ENCODE data around the gene TAS2R46. TPM values are rescaled to one million over a fixed set of nuclear protein-coding genes. Genes with fewer than 3 reads are reported as not detected.
"Not testable (repeated sequence)": the region's sequence is repeated elsewhere in the genome, so short reads cannot be mapped to it uniquely, and the experiment has no call there.

Gene TAS2R46, protein sequence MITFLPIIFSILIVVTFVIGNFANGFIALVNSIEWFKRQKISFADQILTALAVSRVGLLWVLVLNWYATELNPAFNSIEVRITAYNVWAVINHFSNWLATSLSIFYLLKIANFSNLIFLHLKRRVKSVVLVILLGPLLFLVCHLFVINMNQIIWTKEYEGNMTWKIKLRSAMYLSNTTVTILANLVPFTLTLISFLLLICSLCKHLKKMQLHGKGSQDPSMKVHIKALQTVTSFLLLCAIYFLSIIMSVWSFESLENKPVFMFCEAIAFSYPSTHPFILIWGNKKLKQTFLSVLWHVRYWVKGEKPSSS
- 0.11 and 0.13 TPM in 2 replicates for total RNA-seq (2014; rRNA removed)
- 0.06 TPM for polyA plus RNA-seq (2012)

GRCh38 chr12:11062194-11062593, at the start of gene TAS2R46:
Gene TAS2R46 (minus strand): TSS chr12:11062294. CDS start chr12:11062294, 0 bp downstream.
- not testable (repeated sequence) for DNase-seq (ENCODE audit: low read depth)

GRCh38 chr12:11111213-11111612, 49.1 kb upstream of the TAS2R46 start:
- DNase-seq (ENCODE audit: low read depth) = not testable (repeated sequence)

DNA sequence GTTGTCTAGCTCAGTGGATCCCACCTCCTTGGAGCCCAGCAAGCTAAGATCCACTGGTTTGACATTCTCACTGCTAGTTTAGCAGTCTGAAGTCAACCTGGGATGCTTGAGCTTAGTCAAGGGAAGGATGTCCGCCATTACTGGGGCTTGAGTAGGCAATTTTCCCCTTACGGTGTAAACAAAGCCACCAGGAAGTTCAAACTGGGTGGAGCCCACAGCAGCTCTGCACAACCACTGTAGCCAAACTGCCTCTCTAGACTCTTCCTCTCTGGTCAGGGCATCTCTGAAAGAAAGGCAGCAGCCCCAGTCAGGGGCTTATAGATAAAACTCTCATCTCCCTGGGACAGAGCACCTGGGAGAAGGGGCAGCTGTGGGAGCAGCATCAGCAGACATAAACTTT, 46.8 kb upstream of the TAS2R46 start:
- DNase-seq (ENCODE audit: low read depth) = no peak

DNA sequence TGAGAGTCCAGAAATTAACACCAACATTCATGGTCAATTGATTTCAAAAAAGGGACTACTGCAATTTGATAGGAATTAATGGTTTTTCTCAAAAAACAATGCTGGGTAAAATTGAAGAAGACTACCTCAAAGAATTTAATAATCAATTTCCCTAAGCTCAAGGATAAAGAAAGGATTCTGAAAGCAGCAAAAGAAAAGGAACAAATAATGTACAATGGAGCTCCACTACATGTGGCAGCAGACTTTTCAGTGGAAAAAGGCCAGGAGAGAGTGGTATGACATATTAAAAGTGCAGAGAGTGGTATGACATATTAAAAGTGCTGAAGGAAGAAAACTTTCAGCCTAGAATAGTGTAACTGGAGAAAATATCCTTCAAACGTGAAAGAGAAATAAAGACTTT, 45.6 kb upstream of the TAS2R46 start:
- DNase-seq (ENCODE audit: low read depth) = no peak

DNA sequence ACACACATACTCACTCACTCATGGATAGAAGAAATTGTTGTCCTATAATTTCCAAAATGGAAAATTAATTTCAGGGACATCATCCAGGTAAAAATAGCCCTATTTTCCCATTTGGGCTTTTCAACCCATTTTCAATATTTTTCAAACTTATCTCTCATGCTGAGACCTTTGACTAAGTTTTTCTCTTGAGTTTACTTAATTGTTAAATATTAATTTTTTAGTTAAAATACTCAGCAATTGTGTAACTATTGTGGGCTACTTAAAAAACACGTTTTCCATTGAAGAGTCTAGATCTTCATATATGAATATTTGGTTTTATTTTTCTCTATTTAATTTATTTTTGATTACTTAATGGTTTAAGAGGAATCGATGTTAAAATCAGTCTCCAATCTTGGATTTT, 44.2 kb upstream of the TAS2R46 start:
- no peak for DNase-seq (ENCODE audit: low read depth)

- no peak for DNase-seq (ENCODE audit: low read depth)
Observed at GRCh38 chr12:11105546-11105945, 43.5 kb upstream of the TAS2R46 start.

- not testable (repeated sequence) for DNase-seq (ENCODE audit: low read depth)
Observed at GRCh38 chr12:11094910-11095309, 32.8 kb upstream of the TAS2R46 start.

DNA sequence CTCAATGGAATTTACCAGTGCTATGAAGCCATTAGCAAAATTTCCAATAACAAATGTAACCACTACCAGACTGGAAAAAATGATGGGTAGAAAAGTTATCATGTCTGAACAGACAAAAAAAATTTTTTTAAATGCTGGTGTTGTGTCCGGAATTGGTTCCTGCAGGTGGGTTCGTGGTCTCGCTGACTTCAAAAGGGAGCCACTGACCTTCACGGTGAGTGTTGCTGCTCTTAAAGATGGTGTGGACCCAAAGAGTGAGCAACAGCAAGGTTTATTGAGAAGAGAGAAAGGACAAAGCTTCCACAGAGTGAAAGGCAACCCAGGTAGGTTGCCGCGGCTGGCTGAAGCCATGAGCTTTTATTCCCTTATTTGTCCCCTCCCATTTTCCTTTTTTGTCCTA, 30.0 kb upstream of the TAS2R46 start, which contains the start of gene TAS2R43:
Gene TAS2R43, minus strand, starts transcription at position 186 of the 400 bp plus-strand sequence. Its CDS starts 84 bp downstream, at position 102.
- DNase-seq (ENCODE audit: low read depth) = no peak

- DNase-seq (ENCODE audit: low read depth) = no peak
Observed at GRCh38 chr12:11089246-11089645, 27.2 kb upstream of the TAS2R46 start.

GRCh38 chr12:11085419-11085818, 23.3 kb upstream of the TAS2R46 start:
- no peak for DNase-seq (ENCODE audit: low read depth)

DNA sequence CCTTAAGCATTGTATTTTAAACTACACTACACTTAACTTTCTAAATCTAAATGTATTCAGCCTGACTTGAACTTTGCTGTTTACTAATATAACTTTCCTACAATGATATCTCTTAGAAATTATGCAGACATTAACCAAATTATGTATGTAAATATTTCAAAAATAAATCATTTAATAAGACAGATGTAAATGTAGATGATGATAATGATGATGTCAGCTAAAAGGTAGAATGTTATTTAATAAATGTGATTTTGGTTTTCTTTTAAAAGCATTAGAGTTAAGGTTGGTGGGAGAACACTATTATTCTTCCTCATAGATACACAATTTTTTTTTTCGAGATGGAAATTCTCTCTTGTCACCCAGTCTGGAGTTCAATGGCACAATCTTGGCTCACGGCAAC, 19.9 kb upstream of the TAS2R46 start:
- DNase-seq (ENCODE audit: low read depth) = no peak

- DNase-seq (ENCODE audit: low read depth) = no peak
Observed at GRCh38 chr12:11078246-11078645, 16.2 kb upstream of the TAS2R46 start.

DNA sequence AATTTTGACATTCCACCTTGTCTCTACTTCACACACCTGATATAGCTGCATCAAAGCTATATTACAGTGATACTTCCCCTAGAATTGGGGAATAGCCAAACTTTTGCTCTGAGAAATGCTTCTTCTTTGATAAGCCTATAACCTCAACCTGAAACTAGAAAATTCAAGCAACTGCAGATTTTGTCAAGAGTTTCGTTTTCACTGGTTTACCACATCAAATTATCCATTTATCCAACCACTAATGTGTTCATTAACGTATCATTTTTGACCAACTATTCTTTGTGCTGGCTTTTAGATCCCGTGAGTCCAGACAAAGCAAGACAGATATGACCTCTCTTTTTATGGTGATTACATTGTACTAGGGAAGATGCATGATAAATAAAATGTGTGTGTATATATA, 13.5 kb upstream of the TAS2R46 start:
- no peak for DNase-seq (ENCODE audit: low read depth)

- DNase-seq (ENCODE audit: low read depth) = no peak
Observed at GRCh38 chr12:11071414-11071813, 9.3 kb upstream of the TAS2R46 start.

DNA sequence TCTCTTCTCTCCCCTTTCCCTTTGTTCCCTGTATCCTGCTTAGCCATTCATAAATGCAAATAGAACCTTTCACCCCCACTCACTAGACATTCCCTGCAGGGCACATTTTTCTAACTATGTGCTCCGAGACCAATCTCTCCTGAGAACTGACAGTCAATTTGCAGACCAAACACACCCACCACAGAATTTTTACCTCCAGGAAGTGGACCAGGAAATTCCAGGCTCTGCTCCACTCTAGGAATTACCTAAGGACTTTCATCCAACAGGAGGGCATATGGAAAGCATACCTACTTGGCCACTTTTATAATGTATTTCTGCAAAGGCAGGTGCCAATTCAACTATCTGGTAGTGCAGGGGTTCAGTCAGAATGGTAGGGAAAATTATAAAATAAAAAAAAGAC, 8.9 kb upstream of the TAS2R46 start:
- no peak for DNase-seq (ENCODE audit: low read depth)

GRCh38 chr12:11069854-11070365, 7.8 kb upstream of the TAS2R46 start:
- no peak for DNase-seq (ENCODE audit: low read depth)

GRCh38 chr12:11067514-11067913, 5.4 kb upstream of the TAS2R46 start:
- peak; percentile 24 for DNase-seq (ENCODE audit: low read depth)

DNA sequence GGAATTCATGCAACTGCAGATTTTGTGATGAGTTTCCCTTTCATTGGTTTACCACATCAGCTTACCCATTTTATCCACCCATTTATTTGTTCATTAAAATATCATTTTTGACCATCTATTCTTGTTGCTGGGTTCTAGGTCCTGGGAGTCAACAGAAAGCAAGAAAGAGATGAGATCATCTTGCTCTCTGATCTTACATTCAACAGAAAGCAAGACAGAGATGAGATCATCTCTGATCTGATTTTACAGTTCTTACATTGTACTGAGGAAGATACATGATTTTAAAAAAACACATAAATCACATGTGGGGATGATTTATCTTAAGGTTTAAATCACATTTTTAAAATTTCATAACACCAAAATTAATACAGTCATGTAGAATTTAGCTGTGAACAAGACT, 2.3 kb downstream of the TAS2R46 start:
- DNase-seq (ENCODE audit: low read depth) = peak; percentile 8

DNA sequence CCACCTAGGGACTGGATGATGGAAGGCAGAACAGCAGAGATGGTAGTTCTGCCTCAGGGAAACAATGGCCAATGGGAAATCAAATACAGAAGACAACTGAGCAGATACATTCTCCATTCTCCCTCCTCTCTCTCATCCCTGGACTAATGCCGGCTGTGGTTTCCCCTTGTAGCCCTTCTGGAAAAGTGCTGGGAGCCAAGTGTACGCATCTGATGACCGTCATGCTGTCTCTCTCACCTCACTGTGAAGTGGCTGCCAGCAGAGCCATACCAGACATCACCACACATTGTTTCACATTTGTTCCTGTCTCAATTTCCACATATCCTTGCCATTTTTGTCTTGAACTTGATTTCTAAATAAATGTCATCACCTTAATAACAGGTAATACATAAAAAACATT, 3.1 kb downstream of the TAS2R46 start:
- no peak for DNase-seq (ENCODE audit: low read depth)

GRCh38 chr12:11055306-11055705, 6.8 kb downstream of the TAS2R46 start:
- DNase-seq (ENCODE audit: low read depth) = no peak

GRCh38 chr12:11049806-11050531, 12.1 kb downstream of the TAS2R46 start:
- not testable (repeated sequence) for DNase-seq (ENCODE audit: low read depth)

DNA sequence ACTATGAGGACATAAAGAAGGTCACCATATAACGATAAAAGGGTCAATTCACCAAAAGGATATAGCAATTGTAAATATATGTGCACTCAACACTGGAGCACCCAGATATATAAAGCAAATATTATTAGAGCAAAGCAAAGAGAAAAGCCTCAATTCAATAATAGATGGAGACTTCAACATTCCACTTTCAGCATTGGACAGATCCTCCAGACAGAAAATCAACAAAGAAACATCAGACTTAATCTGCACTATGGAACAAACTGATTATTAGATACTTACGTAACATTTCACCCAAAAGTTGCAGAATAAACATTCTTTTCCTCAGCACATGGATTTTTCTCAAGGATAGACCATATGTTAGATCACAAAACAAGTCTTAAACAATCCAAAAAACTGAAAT, 20.7 kb downstream of the TAS2R46 start:
- DNase-seq (ENCODE audit: low read depth) = not testable (repeated sequence)

- DNase-seq (ENCODE audit: low read depth) = no peak
Observed at GRCh38 chr12:11040162-11040561, 21.9 kb downstream of the TAS2R46 start.

Data from LHCN-M2 (cell line).